SK-N-SH (cell line): ENCODE data around the gene PLSCR2. TPM values are rescaled to one million over a fixed set of nuclear protein-coding genes. Genes with fewer than 3 reads are reported as not detected.

ENCODE experiments used
- CTCF ChIA-PET: fragments of 300-600, 350-600 bp; formaldehyde crosslinking; extraction: SDS; loops from one replicate; lab custom pipeline; 2021; lab: Yijun Ruan, JAX
- POLR2A ChIA-PET: fragments of 350-600 bp; sonication (Branson Sonifier 250); formaldehyde crosslinking; extraction: SDS; loops from one replicate; lab custom pipeline; 2020; ENCODE audit warnings: antibody characterized with exemption, inconsistent platforms; lab: Yijun Ruan, JAX
- DNase-seq: peaks from one replicate; pipeline ENCODE4 v3.0.0; 2012
- H2AFZ ChIP-seq: fragments of 200-600 bp; sonication (generic); 2 replicates; pipeline ENCODE4 v1.8.1; 2016; ENCODE audit warnings: antibody characterized with exemption, mild to moderate bottlenecking, low read depth
- H3F3A ChIP-seq: fragments of 200-600 bp; sonication (generic); replicated peaks from 2 replicates; pipeline ENCODE3; 2016; ENCODE audit warnings: antibody characterized with exemption, mild to moderate bottlenecking; ENCODE audit not compliant: insufficient read depth
- H3K27ac ChIP-seq, 2 experiments: fragments of 200-500 bp in 1 of 2; fragments of 200-600 bp in 1 of 2; sonication (Bioruptor generic) in 1 of 2; sonication (generic), shearing (Covaris generic) in 1 of 2; 2 replicates each; pipeline versions ENCODE4 v1.5.1 to v1.6.1; 2014 to 2016; ENCODE audit warnings: low read depth in 2 of 2, inconsistent platforms in 1 of 2, low read length in 1 of 2, mild to moderate bottlenecking in 1 of 2, mixed read lengths in 1 of 2
- H3K27me3 ChIP-seq: fragments of 200-600 bp; sonication (generic), shearing (Covaris generic); 2 replicates; pipeline ENCODE4 v1.6.1; 2016; ENCODE audit warnings: mixed run types; ENCODE audit not compliant: insufficient read depth
- H3K36me3 ChIP-seq, 2 experiments: fragments of 200-500 bp in 1 of 2; fragments of 200-600 bp in 1 of 2; sonication (Bioruptor generic) in 1 of 2; sonication (generic) in 1 of 2; replicated peaks in 1 of 2; 2 replicates each; pipeline versions ENCODE3 to v1.5.1; 2014 to 2016; ENCODE audit warnings: low read length in 1 of 2, mild to moderate bottlenecking in 1 of 2; ENCODE audit not compliant: insufficient read depth in 2 of 2, control insufficient read depth in 1 of 2
- H3K4me1 ChIP-seq, 2 experiments: fragments of 200-500 bp in 1 of 2; fragments of 200-600 bp in 1 of 2; sonication (Bioruptor generic) in 1 of 2; sonication (generic), shearing (Covaris generic) in 1 of 2; 2 replicates each; pipeline versions ENCODE4 v1.5.1 to v1.6.1; 2014 to 2016; ENCODE audit warnings: low read depth in 1 of 2, low read length in 1 of 2, mixed run types in 1 of 2; ENCODE audit not compliant: insufficient read depth in 2 of 2, control insufficient read depth in 1 of 2
- H3K4me2 ChIP-seq: fragments of 200-600 bp; sonication (generic), shearing (Covaris generic); 2 replicates; pipeline ENCODE4 v1.6.1; 2017; ENCODE audit warnings: mixed run types
- H3K4me3 ChIP-seq, 2 experiments: fragments of 200-500 bp in 1 of 2; fragments of 200-600 bp in 1 of 2; sonication (Bioruptor generic) in 1 of 2; sonication (generic), shearing (Covaris generic) in 1 of 2; 2 replicates each; pipeline versions ENCODE4 v1.5.1 to v1.8.1; 2014 to 2016; ENCODE audit warnings: low read depth in 2 of 2, inconsistent platforms in 1 of 2, low read length in 1 of 2, mild to moderate bottlenecking in 1 of 2, mixed read lengths in 1 of 2, moderate library complexity in 1 of 2
- H3K79me2 ChIP-seq: fragments of 200-600 bp; sonication (generic); 2 replicates; pipeline ENCODE4 v1.8.1; 2017; ENCODE audit warnings: mild to moderate bottlenecking; ENCODE audit not compliant: insufficient read depth
- H3K9ac ChIP-seq: fragments of 200-600 bp; sonication (generic); 2 replicates; pipeline ENCODE4 v1.6.1; 2017; ENCODE audit warnings: mixed run types
- H3K9me2 ChIP-seq: fragments of 200-600 bp; sonication (generic); 2 replicates; pipeline ENCODE4 v1.6.1; 2017; ENCODE audit warnings: mixed run types
- H3K9me3 ChIP-seq: fragments of 200-600 bp; sonication (generic); 2 replicates; pipeline ENCODE4 v1.6.1; 2017; ENCODE audit warnings: mixed run types, mild to moderate bottlenecking, moderate library complexity
- H4K20me1 ChIP-seq: fragments of 200-600 bp; sonication (generic); 2 replicates; pipeline ENCODE4 v1.6.1; 2017; ENCODE audit warnings: mild to moderate bottlenecking, mixed run types; ENCODE audit not compliant: insufficient read depth
- CHD2 ChIP-seq: fragments of 150-350 bp; IDR thresholded peaks from 2 replicates; pipeline ENCODE4 v1.6.1; 2018; ENCODE audit warnings: low read length; ENCODE audit not compliant: partially characterized antibody
- CTCF ChIP-seq: fragments of 200-600 bp; sonication (generic); IDR thresholded peaks from 2 replicates; pipeline ENCODE4 v1.6.1; 2017; ENCODE audit warnings: antibody characterized with exemption, mild to moderate bottlenecking, moderate library complexity
- ELF1 ChIP-seq: IDR thresholded peaks from 2 replicates; pipeline ENCODE4 v1.4.0; 2012
- EP300 ChIP-seq, 2 experiments: IDR thresholded peaks; 2 replicates each; pipeline versions ENCODE4 v1.4.0 to v1.6.1; 2012; ENCODE audit warnings: borderline replicate concordance in 1 of 2, low read depth in 1 of 2, low read length in 1 of 2
- EZH2phosphoT487 ChIP-seq: fragments of 200-600 bp; sonication (generic); IDR thresholded peaks from 2 replicates; pipeline ENCODE4 v1.6.1; 2017; ENCODE audit warnings: low read depth, mixed run types, mild to moderate bottlenecking, antibody characterized with exemption, moderate library complexity, borderline replicate concordance
- FOSL2 ChIP-seq: IDR thresholded peaks from 2 replicates; pipeline ENCODE4 v1.4.0; 2012; ENCODE audit warnings: low read depth, mild to moderate bottlenecking, moderate library complexity, borderline replicate concordance
- FOXM1 ChIP-seq: IDR thresholded peaks from 2 replicates; pipeline ENCODE4 v1.4.0; 2012; ENCODE audit warnings: low read depth, mild to moderate bottlenecking
- IRF3 ChIP-seq: fragments of 150-350 bp; IDR thresholded peaks from 2 replicates; pipeline ENCODE4 v1.6.1; 2016; ENCODE audit warnings: mild to moderate bottlenecking, low read depth, low read length
- MEF2A ChIP-seq: IDR thresholded peaks from 2 replicates; pipeline ENCODE4 v1.4.0; 2012; ENCODE audit warnings: low read depth, borderline replicate concordance
- PBX3 ChIP-seq: IDR thresholded peaks from 2 replicates; pipeline ENCODE4; 2012
- RAD21 ChIP-seq: IDR thresholded peaks from 2 replicates; pipeline ENCODE4 v1.6.1; 2012; ENCODE audit warnings: mild to moderate bottlenecking, low read length
- RXRA ChIP-seq: IDR thresholded peaks from 2 replicates; pipeline ENCODE4 v1.4.0; 2012; ENCODE audit warnings: low read depth, mild to moderate bottlenecking, borderline replicate concordance
- TCF12 ChIP-seq: IDR thresholded peaks from 2 replicates; pipeline ENCODE4 v1.4.0; 2012
- TEAD4 ChIP-seq: IDR thresholded peaks from 2 replicates; pipeline ENCODE4 v1.4.0; 2012; ENCODE audit warnings: mild to moderate bottlenecking, borderline replicate concordance; ENCODE audit not compliant: insufficient read depth
- USF1 ChIP-seq: IDR thresholded peaks from 2 replicates; pipeline ENCODE4 v1.4.0; 2012; ENCODE audit warnings: low read depth, borderline replicate concordance
- YY1 ChIP-seq: IDR thresholded peaks from 2 replicates; pipeline ENCODE4 v1.4.0; 2012; ENCODE audit warnings: low read depth, mild to moderate bottlenecking
- WGBS: methylation state at CpG from one replicate; pipeline ENCODE4 v1.1.6; 2017; ENCODE audit warnings: low lambda C conversion rate; 5-methylcytosine and 5-hydroxymethylcytosine counted together
- polyA plus RNA-seq, 3 experiments: library from polyadenylated mRNA; depleted of rRNA; stranded (reverse); fragments of >200 nt; gene quantifications; 2 replicates each; pipeline ENCODE4 v1.2.3, GENCODE V29; 2012

The PLSCR2 gene
- polyA plus RNA-seq, 1 of the 3 experiments (the other 2 are of a cell fraction), result not detected

- no peak overlapping the region for H2AFZ ChIP-seq
- H3K9me2 ChIP-seq, result no peaks in the 10 kb centered on the region
- no peaks in the 10 kb centered on the region for H4K20me1 ChIP-seq
- H3K4me1 ChIP-seq, result no peaks in the 10 kb centered on the region
- H3K27me3 ChIP-seq, result no peaks in the 10 kb centered on the region
- WGBS, result 8% methylated on average over 1 of the region's 1 CpG
- TF ChIP-seq RAD21 (no peak), FOSL2 (no peak), ELF1 (no peak), FOXM1 (no peak), IRF3 (no peak), TCF12 (no peak), YY1 (no peak), USF1 (no peak), RXRA (no peak), EP300 (IDR thresholded peaks at IDR 0.05; ENCODE audit: borderline replicate concordance in 1 of 2, low read depth in 1 of 2, low read length in 1 of 2) (no peak), CTCF (no peak), EZH2phosphoT487 (no peak), MEF2A (no peak), TEAD4 (no peak), PBX3 (no peak)
- no peak overlapping the region for H3K4me3 ChIP-seq
- H3K9ac ChIP-seq, result no peak overlapping the region
- H3F3A ChIP-seq, result no peaks in the 10 kb centered on the region
- H3K4me2 ChIP-seq, result no peak overlapping the region
- H3K9me3 ChIP-seq, result no peaks in the 10 kb centered on the region
- no peaks in the 10 kb centered on the region for H3K79me2 ChIP-seq
- H3K36me3 ChIP-seq, result no peaks in the 10 kb centered on the region
- ChIA-PET POLR2A (no interaction called here), CTCF (no interaction called here)
- DNase-seq, result no peak
- H3K27ac ChIP-seq, result no peak overlapping the region
These were observed 82.4 kb downstream of the PLSCR2 start for GRCh38 chr3:146386936-146387335.

- H3K9ac ChIP-seq, result no peak overlapping the region
- H3K9me2 ChIP-seq, result no peaks in the 10 kb centered on the region
- H4K20me1 ChIP-seq, result no peaks in the 10 kb centered on the region
- no peaks in the 10 kb centered on the region for H3K4me1 ChIP-seq
- no peak overlapping the region for H2AFZ ChIP-seq
- DNase-seq, result no peak
- H3K4me3 ChIP-seq, result no peak overlapping the region
- no peaks in the 10 kb centered on the region for H3K27me3 ChIP-seq
- H3K36me3 ChIP-seq, result no peaks in the 10 kb centered on the region
- ChIA-PET CTCF (no interaction called here), POLR2A (no interaction called here)
- no peaks in the 10 kb centered on the region for H3F3A ChIP-seq
- no peaks in the 10 kb centered on the region for H3K79me2 ChIP-seq
- H3K27ac ChIP-seq, result no peak overlapping the region
- H3K9me3 ChIP-seq, result no peaks in the 10 kb centered on the region
- H3K4me2 ChIP-seq, result no peak overlapping the region
- no peak for TF ChIP-seq CHD2
- TF ChIP-seq, all 33 proteins: peak for 0
These were observed 84.6 kb downstream of the PLSCR2 start for GRCh38 chr3:146384786-146385185.

Other genes with a start within 250 kb of the PLSCR2 start
- 0.05 and 0.11 TPM in 2 replicates for gene PLSCR4, start 218.5 kb downstream of the PLSCR2 start, polyA plus RNA-seq (2012; rRNA removed)
- 10.7 and 10.9 TPM in 2 replicates for gene PLSCR1, start 75.0 kb upstream of the PLSCR2 start, polyA plus RNA-seq (2012; rRNA removed)
- gene PLSCR5, start 135.8 kb upstream of the PLSCR2 start, polyA plus RNA-seq (2012; rRNA removed), result not detected in 2 replicates